ENCODE data around the gene FCGBP.

Gene FCGBP

GRCh38 chr19:39924952-39925351 lies 9.5 kb downstream of the FCGBP start:
- no peaks in the 10 kb centered on the region for H3K27me3 ChIP-seq (replicated peaks; ENCODE audit: control insufficient read depth, insufficient read depth, low read length)
- H3K36me3 ChIP-seq (ENCODE audit: control insufficient read depth, insufficient read depth, low read length), result no peaks in the 10 kb centered on the region
- no peak overlapping the region for H3K4me3 ChIP-seq (replicated peaks; ENCODE audit: low read depth, low read length)
- TF ChIP-seq CTCF (IDR thresholded peaks at IDR 0.05; ENCODE audit: insufficient read depth, low read length, poor library complexity, severe bottlenecking), result no peak
- no peak for DNase-seq (ENCODE audit: extremely low read depth, insufficient read length)

GRCh38 chr19:39924389-39924788 lies 10.0 kb downstream of the FCGBP start:
- DNase-seq (ENCODE audit: extremely low read depth, insufficient read length), result no peak
- TF ChIP-seq CTCF (IDR thresholded peaks at IDR 0.05; ENCODE audit: insufficient read depth, low read length, poor library complexity, severe bottlenecking), result no peak
- Histone ChIP-seq H3K4me3 (replicated peaks; ENCODE audit: low read depth, low read length) (no peak overlapping the region), H3K27me3 (replicated peaks; ENCODE audit: control insufficient read depth, insufficient read depth, low read length) (no peaks in the 10 kb centered on the region), H3K36me3 (ENCODE audit: control insufficient read depth, insufficient read depth, low read length) (no peaks in the 10 kb centered on the region)

DNA sequence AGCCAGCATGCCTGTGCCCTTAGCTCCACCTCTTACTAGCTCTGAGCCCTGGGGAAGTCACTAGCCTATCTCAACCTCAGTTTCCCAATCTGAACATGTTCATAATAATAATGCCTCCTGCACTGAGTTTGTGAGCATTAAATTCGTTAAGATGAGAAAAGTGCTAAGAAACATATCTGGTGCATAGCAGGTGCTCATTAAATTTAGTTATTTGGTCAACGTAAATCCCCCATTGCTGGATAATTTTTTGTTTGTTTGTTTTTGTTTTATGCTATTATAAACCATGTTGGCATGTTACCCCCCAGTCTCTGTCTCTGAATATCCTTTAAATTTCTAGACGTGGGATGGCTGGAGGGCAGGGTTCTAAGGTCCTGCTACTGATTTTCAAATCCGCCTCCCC lies 10.6 kb downstream of the FCGBP start:
- no peaks in the 10 kb centered on the region for H3K27me3 ChIP-seq (replicated peaks; ENCODE audit: control insufficient read depth, insufficient read depth, low read length)
- no peak overlapping the region for H3K4me3 ChIP-seq (replicated peaks; ENCODE audit: low read depth, low read length)
- DNase-seq (ENCODE audit: extremely low read depth, insufficient read length), result no peak
- no peak for TF ChIP-seq CTCF (IDR thresholded peaks at IDR 0.05; ENCODE audit: insufficient read depth, low read length, poor library complexity, severe bottlenecking)
- H3K36me3 ChIP-seq (ENCODE audit: control insufficient read depth, insufficient read depth, low read length), result no peaks in the 10 kb centered on the region

- Histone ChIP-seq H3K4me3 (replicated peaks; ENCODE audit: low read depth, low read length) (no peak overlapping the region), H3K27me3 (replicated peaks; ENCODE audit: control insufficient read depth, insufficient read depth, low read length) (no peaks in the 10 kb centered on the region), H3K36me3 (ENCODE audit: control insufficient read depth, insufficient read depth, low read length) (no peaks in the 10 kb centered on the region)
- no peak for DNase-seq (ENCODE audit: extremely low read depth, insufficient read length)
- no peak for TF ChIP-seq CTCF (IDR thresholded peaks at IDR 0.05; ENCODE audit: insufficient read depth, low read length, poor library complexity, severe bottlenecking)
Observed at GRCh38 chr19:39919976-39920375, 14.5 kb downstream of the FCGBP start.

DNA sequence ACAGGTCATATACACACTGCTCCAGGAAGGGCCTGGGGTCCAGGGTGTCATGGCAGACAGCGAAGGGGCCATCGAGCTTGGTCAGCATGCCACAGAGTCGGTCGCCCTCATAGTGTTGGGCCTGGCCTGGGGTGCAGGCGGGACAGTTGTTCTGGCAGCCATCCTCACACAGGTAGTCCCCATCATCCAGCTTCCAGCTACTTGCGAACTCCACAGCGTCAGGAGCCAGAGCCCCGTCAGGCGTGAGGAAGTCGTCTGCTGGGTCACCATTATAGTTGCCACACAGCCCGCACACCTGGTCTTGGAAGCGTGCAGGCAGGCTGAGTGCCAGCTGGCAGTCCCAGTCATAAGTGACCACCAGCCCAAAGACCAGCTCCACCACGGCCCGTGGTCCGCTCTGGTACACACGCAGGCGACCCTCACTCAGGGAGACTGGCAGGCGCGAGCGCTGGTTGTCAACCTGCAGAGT lies 16.2 kb downstream of the FCGBP start:
- H3K4me3 ChIP-seq (replicated peaks; ENCODE audit: low read depth, low read length), result no peak overlapping the region
- H3K27me3 ChIP-seq (replicated peaks; ENCODE audit: control insufficient read depth, insufficient read depth, low read length), result no peaks in the 10 kb centered on the region
- H3K36me3 ChIP-seq (ENCODE audit: control insufficient read depth, insufficient read depth, low read length), result no peaks in the 10 kb centered on the region
- TF ChIP-seq CTCF (IDR thresholded peaks at IDR 0.05; ENCODE audit: insufficient read depth, low read length, poor library complexity, severe bottlenecking), result no peak
- no peak for DNase-seq (ENCODE audit: extremely low read depth, insufficient read length)

GRCh38 chr19:39917561-39918182 lies 16.8 kb downstream of the FCGBP start:
- no peak for DNase-seq (ENCODE audit: extremely low read depth, insufficient read length)
- no peaks in the 10 kb centered on the region for H3K36me3 ChIP-seq (ENCODE audit: control insufficient read depth, insufficient read depth, low read length)
- no peak for TF ChIP-seq CTCF (IDR thresholded peaks at IDR 0.05; ENCODE audit: insufficient read depth, low read length, poor library complexity, severe bottlenecking)
- no peaks in the 10 kb centered on the region for H3K27me3 ChIP-seq (replicated peaks; ENCODE audit: control insufficient read depth, insufficient read depth, low read length)
- no peak overlapping the region for H3K4me3 ChIP-seq (replicated peaks; ENCODE audit: low read depth, low read length)

Data from GM06990 (cell line).